Upper lobe of left lung (tissue), 4 donors: ENCODE results near the gene COL27A1.

Experiments used
- CTCF ChIP-seq, 6 experiments: fragments of 450-650 bp in 4 of 6; fragments of 200-600 bp in 2 of 6; sonication (generic) in 2 of 6; IDR thresholded peaks; one replicate each; pipeline ENCODE4 v1.5.1; 2016 to 2019; ENCODE audit warnings: antibody characterized with exemption in 6 of 6
- POLR2A ChIP-seq, 4 donors: fragments of 450-650 bp; IDR thresholded peaks; one replicate each; pipeline ENCODE4 v1.5.1; 2016 to 2017; ENCODE audit warnings: antibody characterized with exemption in 4 of 4, mild to moderate bottlenecking in 2 of 4
- POLR2AphosphoS5 ChIP-seq, 2 donors: sonication (generic); formaldehyde crosslinking; IDR thresholded peaks; one replicate each; pipeline ENCODE4 v1.5.1; 2017; ENCODE audit warnings: antibody characterized with exemption in 2 of 2

- TF ChIP-seq POLR2A (IDR thresholded peaks at IDR 0.05) (no peak), POLR2AphosphoS5 (IDR thresholded peaks at IDR 0.05) (no peak), CTCF (IDR thresholded peaks at IDR 0.05) (no peak)
These were observed 47.9 kb upstream of the COL27A1 start for GRCh38 chr9:114107286-114108001.
